Mesendoderm (in vitro differentiated cells): ENCODE results near the gene FSTL4.

Source experiments
- DNase-seq: peaks from one replicate; pipeline ENCODE4 v3.0.0; 2013
- H2AK5ac ChIP-seq: 2 replicates; pipeline ENCODE4 v1.6.1; 2013; ENCODE audit warnings: low read length, inconsistent platforms
- H2BK120ac ChIP-seq: 2 replicates; pipeline ENCODE4 v1.6.1; 2013; ENCODE audit warnings: low read depth, mild to moderate bottlenecking, low read length, moderate library complexity, mixed read lengths
- H2BK15ac ChIP-seq: replicated peaks from 2 replicates; pipeline ENCODE4 v1.6.1; 2013; ENCODE audit warnings: low read depth, mild to moderate bottlenecking, moderate library complexity
- H2BK5ac ChIP-seq: 2 replicates; pipeline ENCODE4 v1.6.1; 2013; ENCODE audit warnings: low read length, inconsistent platforms
- H3K18ac ChIP-seq: 2 replicates; pipeline ENCODE4 v1.6.1; 2013; ENCODE audit warnings: mild to moderate bottlenecking, low read length, mixed read lengths
- H3K23ac ChIP-seq: one replicate; pipeline ENCODE4 v1.6.1; 2013; ENCODE audit warnings: low read length
- H3K27ac ChIP-seq: 2 replicates; pipeline ENCODE4 v1.5.1; 2013; ENCODE audit warnings: low read depth, mild to moderate bottlenecking, inconsistent platforms, low read length, moderate library complexity
- H3K27me3 ChIP-seq: 2 replicates; pipeline ENCODE4 v1.6.1; 2013; ENCODE audit warnings: low read length, control low read depth, mild to moderate bottlenecking, inconsistent platforms; ENCODE audit not compliant: insufficient read depth, poor library complexity
- H3K36me3 ChIP-seq: 2 replicates; pipeline ENCODE4 v1.6.1; 2013; ENCODE audit warnings: low read length, inconsistent platforms; ENCODE audit not compliant: control insufficient read depth, insufficient read depth
- H3K4ac ChIP-seq: one replicate; pipeline ENCODE4 v1.6.1; 2013; ENCODE audit warnings: low read depth, mild to moderate bottlenecking, low read length, moderate library complexity
- H3K4me1 ChIP-seq: 2 replicates; pipeline ENCODE4 v1.6.1; 2013; ENCODE audit warnings: low read depth, low read length, inconsistent platforms; ENCODE audit not compliant: control insufficient read depth
- H3K4me2 ChIP-seq: 2 replicates; pipeline ENCODE4 v1.6.1; 2013; ENCODE audit warnings: low read length
- H3K4me3 ChIP-seq: 2 replicates; pipeline ENCODE4 v1.5.1; 2013; ENCODE audit warnings: mild to moderate bottlenecking, low read length
- H3K56ac ChIP-seq: one replicate; pipeline ENCODE4 v1.6.1; 2013; ENCODE audit warnings: low read length
- H3K79me1 ChIP-seq: 2 replicates; pipeline ENCODE4 v1.6.1; 2013; ENCODE audit warnings: low read length, inconsistent platforms
- H3K79me2 ChIP-seq: 2 replicates; pipeline ENCODE4 v1.6.1; 2013; ENCODE audit warnings: mild to moderate bottlenecking, low read length; ENCODE audit not compliant: control insufficient read depth, insufficient read depth
- H3K9ac ChIP-seq: 2 replicates; pipeline ENCODE4 v1.6.1; 2013; ENCODE audit warnings: low read length, inconsistent platforms
- H4K5ac ChIP-seq: one replicate; pipeline ENCODE4 v1.6.1; 2013; ENCODE audit warnings: low read length
- H4K8ac ChIP-seq: one replicate; pipeline ENCODE4 v1.6.1; 2013; ENCODE audit warnings: low read depth, mild to moderate bottlenecking, control low read depth, low read length, moderate library complexity
- WGBS: extraction: QIAGEN DNeasy Blood & Tissue Kit; methylation state at CpG from one replicate; pipeline ENCODE4 v1.1.7; 2013; ENCODE audit warnings: low lambda C conversion rate, missing lambda C conversion rate; ENCODE audit not compliant: insufficient coverage; ENCODE audit errors: extremely low coverage; 5-methylcytosine and 5-hydroxymethylcytosine counted together

FSTL4 gene

GRCh38 chr5:133214153-133214820 is 398.1 kb downstream of the FSTL4 start:
- Histone ChIP-seq H3K9ac (no peak overlapping the region), H3K4ac (no peak overlapping the region)

GRCh38 chr5:133205649-133206048 is 406.7 kb downstream of the FSTL4 start:
- no peak overlapping the region for H4K8ac ChIP-seq
- no peak overlapping the region for H2BK120ac ChIP-seq
- no peak overlapping the region for H3K4me2 ChIP-seq
- no peak overlapping the region for H3K18ac ChIP-seq
- no peaks in the 10 kb centered on the region for H3K79me2 ChIP-seq
- no peak overlapping the region for H4K5ac ChIP-seq
- H3K79me1 ChIP-seq, result no peaks in the 10 kb centered on the region
- no peaks in the 10 kb centered on the region for H3K27me3 ChIP-seq
- H2BK5ac ChIP-seq, result no peak overlapping the region
- no peak overlapping the region for H2AK5ac ChIP-seq
- H3K4me3 ChIP-seq, result no peak overlapping the region
- no peak overlapping the region for H2BK15ac ChIP-seq
- H3K23ac ChIP-seq, result no peak overlapping the region
- H3K56ac ChIP-seq, result no peak overlapping the region
- no peak overlapping the region for H3K4ac ChIP-seq
- no peaks in the 10 kb centered on the region for H3K36me3 ChIP-seq
- H3K27ac ChIP-seq, result no peak overlapping the region
- WGBS, result no CpG with 5 or more reads among the region's 4 CpGs
- no peak overlapping the region for H3K9ac ChIP-seq
- DNase-seq, result no peak
- no peaks in the 10 kb centered on the region for H3K4me1 ChIP-seq

More at GRCh38 chr5:133214153-133214820, 398.1 kb downstream of the FSTL4 start:
- no peaks in the 10 kb centered on the region for H3K79me1 ChIP-seq
- no peak overlapping the region for H2AK5ac ChIP-seq
- no peak overlapping the region for H3K18ac ChIP-seq
- H3K56ac ChIP-seq, result no peak overlapping the region
- no peaks in the 10 kb centered on the region for H3K79me2 ChIP-seq
- H2BK5ac ChIP-seq, result no peak overlapping the region
- no peak overlapping the region for H4K5ac ChIP-seq
- no peak overlapping the region for H3K23ac ChIP-seq
- no peak overlapping the region for H2BK15ac ChIP-seq
- H3K4me2 ChIP-seq, result no peak overlapping the region
- H4K8ac ChIP-seq, result no peak overlapping the region
- no CpG with 5 or more reads among the region's 2 CpGs for WGBS
- H3K27ac ChIP-seq, result no peak overlapping the region
- DNase-seq, result no peak
- no peaks in the 10 kb centered on the region for H3K4me1 ChIP-seq
- H3K27me3 ChIP-seq, result no peaks in the 10 kb centered on the region
- no peak overlapping the region for H2BK120ac ChIP-seq
- H3K4me3 ChIP-seq, result no peak overlapping the region
- H3K36me3 ChIP-seq, result no peaks in the 10 kb centered on the region

DNA sequence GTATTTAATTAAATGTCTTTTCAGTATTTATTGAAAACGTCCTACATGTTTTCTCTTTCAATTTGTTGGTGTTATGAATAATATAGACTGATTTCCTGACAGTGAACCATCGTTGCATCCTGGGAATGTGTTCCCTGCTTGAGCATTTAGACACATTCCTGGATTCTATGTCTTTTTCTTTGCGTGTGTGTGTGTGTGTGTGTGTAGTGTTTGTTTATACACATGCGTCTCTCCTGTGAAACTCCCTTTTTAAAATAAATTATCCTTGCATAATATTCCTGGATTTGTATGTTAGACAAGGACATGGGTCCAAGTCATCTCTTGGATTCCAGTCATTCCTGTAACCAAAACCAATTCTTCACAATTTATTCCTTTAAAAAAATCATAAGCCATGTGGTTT is 407.1 kb downstream of the FSTL4 start:
- H4K5ac ChIP-seq, result no peak overlapping the region
- H2AK5ac ChIP-seq, result no peak overlapping the region
- no peak overlapping the region for H2BK120ac ChIP-seq
- H3K4me1 ChIP-seq, result no peaks in the 10 kb centered on the region
- no peak overlapping the region for H3K4ac ChIP-seq
- no peak for DNase-seq
- no peaks in the 10 kb centered on the region for H3K79me2 ChIP-seq
- H3K27ac ChIP-seq, result no peak overlapping the region
- H4K8ac ChIP-seq, result no peak overlapping the region
- H3K4me3 ChIP-seq, result no peak overlapping the region
- no peaks in the 10 kb centered on the region for H3K36me3 ChIP-seq
- no peak overlapping the region for H3K18ac ChIP-seq
- no peak overlapping the region for H2BK15ac ChIP-seq
- no peak overlapping the region for H3K9ac ChIP-seq
- H3K23ac ChIP-seq, result no peak overlapping the region
- H2BK5ac ChIP-seq, result no peak overlapping the region
- no peaks in the 10 kb centered on the region for H3K79me1 ChIP-seq
- H3K56ac ChIP-seq, result no peak overlapping the region
- H3K4me2 ChIP-seq, result no peak overlapping the region
- WGBS, result no CpG with 5 or more reads among the region's 4 CpGs
- H3K27me3 ChIP-seq, result no peaks in the 10 kb centered on the region

- Histone ChIP-seq H2AK5ac (no peak overlapping the region), H3K23ac (no peak overlapping the region), H4K8ac (no peak overlapping the region), H3K4me2 (no peak overlapping the region), H3K9ac (no peak overlapping the region), H3K18ac (no peak overlapping the region), H3K27me3 (no peaks in the 10 kb centered on the region), H3K36me3 (no peaks in the 10 kb centered on the region), H3K79me2 (no peaks in the 10 kb centered on the region), H3K27ac (no peak overlapping the region), H3K4me1 (no peaks in the 10 kb centered on the region), H3K79me1 (no peaks in the 10 kb centered on the region), H4K5ac (no peak overlapping the region), H3K56ac (no peak overlapping the region), H2BK5ac (no peak overlapping the region), H3K4me3 (no peak overlapping the region), H2BK120ac (no peak overlapping the region), H3K4ac (no peak overlapping the region), H2BK15ac (no peak overlapping the region)
- WGBS, result no CpG with 5 or more reads among the region's 9 CpGs
- no peak for DNase-seq
Measured at GRCh38 chr5:133203317-133204305, 408.7 kb downstream of the FSTL4 start.

GRCh38 chr5:133202066-133202665 is 410.2 kb downstream of the FSTL4 start:
- H4K8ac ChIP-seq, result no peak overlapping the region
- no peak overlapping the region for H4K5ac ChIP-seq
- H3K79me1 ChIP-seq, result no peaks in the 10 kb centered on the region
- no peaks in the 10 kb centered on the region for H3K36me3 ChIP-seq
- H3K23ac ChIP-seq, result no peak overlapping the region
- no peak overlapping the region for H3K27ac ChIP-seq
- H3K27me3 ChIP-seq, result no peaks in the 10 kb centered on the region
- H2AK5ac ChIP-seq, result no peak overlapping the region
- no peak overlapping the region for H2BK15ac ChIP-seq
- no CpG with 5 or more reads among the region's 8 CpGs for WGBS
- no peaks in the 10 kb centered on the region for H3K79me2 ChIP-seq
- H3K4me3 ChIP-seq, result no peak overlapping the region
- H3K4ac ChIP-seq, result no peak overlapping the region
- no peak overlapping the region for H2BK5ac ChIP-seq
- no peak for DNase-seq
- no peak overlapping the region for H3K18ac ChIP-seq
- H3K4me1 ChIP-seq, result peaks cover 2% of the 10 kb centered on the region
- no peak overlapping the region for H3K4me2 ChIP-seq
- H3K9ac ChIP-seq, result no peak overlapping the region
- no peak overlapping the region for H3K56ac ChIP-seq
- H2BK120ac ChIP-seq, result no peak overlapping the region
